Measurements from ENCODE around the gene HMG20B.

DNA sequence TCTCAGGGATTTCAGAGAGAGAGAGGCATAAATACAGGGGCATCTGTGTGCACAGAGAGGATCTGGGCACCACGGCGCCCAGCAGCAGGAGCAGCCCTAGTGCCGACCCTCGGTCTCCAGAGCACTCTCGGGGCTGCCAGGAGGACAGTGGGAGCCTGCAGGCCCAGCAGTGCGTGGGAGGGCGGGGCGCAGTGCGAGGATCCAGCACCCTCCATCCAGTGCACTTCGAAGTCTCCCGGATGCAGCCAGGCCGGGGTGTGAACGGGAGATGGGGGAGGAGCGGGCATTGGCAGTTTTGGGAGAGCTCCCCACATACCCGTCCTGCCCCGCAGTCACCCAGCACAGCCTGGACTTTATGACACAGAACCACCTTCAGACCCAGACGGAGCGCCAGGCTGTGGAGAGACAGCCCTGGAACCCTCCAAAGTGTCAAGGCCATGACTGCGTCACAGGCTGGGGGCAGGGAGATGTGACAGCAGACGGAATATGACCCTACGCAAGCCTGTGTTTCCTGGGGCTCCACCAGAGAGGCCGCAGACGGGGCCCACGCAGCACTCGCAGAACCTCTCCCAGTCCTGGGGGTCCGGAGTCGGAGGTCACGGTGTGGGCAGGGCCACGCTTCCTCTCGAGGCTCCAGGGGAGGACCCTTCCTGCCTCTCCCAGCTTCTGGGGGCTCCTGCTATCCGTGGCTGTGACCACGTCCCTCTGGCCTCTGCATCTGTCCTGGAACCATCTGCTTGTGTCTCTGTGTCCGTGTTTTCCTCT, 48.5 kb upstream of the HMG20B start:
- TF ChIP-seq, protein P1, sequence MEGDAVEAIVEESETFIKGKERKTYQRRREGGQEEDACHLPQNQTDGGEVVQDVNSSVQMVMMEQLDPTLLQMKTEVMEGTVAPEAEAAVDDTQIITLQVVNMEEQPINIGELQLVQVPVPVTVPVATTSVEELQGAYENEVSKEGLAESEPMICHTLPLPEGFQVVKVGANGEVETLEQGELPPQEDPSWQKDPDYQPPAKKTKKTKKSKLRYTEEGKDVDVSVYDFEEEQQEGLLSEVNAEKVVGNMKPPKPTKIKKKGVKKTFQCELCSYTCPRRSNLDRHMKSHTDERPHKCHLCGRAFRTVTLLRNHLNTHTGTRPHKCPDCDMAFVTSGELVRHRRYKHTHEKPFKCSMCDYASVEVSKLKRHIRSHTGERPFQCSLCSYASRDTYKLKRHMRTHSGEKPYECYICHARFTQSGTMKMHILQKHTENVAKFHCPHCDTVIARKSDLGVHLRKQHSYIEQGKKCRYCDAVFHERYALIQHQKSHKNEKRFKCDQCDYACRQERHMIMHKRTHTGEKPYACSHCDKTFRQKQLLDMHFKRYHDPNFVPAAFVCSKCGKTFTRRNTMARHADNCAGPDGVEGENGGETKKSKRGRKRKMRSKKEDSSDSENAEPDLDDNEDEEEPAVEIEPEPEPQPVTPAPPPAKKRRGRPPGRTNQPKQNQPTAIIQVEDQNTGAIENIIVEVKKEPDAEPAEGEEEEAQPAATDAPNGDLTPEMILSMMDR (IDR thresholded peaks at IDR 0.05; ENCODE audit: low read depth, low read length) = no peak
- no peak for TF ChIP-seq EZH2phosphoT487 (IDR thresholded peaks at IDR 0.05; ENCODE audit: low read depth)
